Measurements from ENCODE around the gene HPX.

HPX gene

GRCh38 chr11:6388748-6389147, 52.0 kb downstream of the HPX start:
- DNase-seq, result no peak

- no peak for DNase-seq
These were observed 52.8 kb downstream of the HPX start for GRCh38 chr11:6387811-6388599.

- no peak for DNase-seq
These were observed 55.6 kb downstream of the HPX start for GRCh38 chr11:6385046-6385777.
